H7 (cell line): ENCODE data around the gene FBXW8. TPM values are rescaled to one million over a fixed set of nuclear protein-coding genes. Genes with fewer than 3 reads are reported as not detected.
A peak's percentile ranks its signal among the peaks of the same experiment; 100 is the strongest.

Source experiments
- DNase-seq: peaks from one replicate; pipeline ENCODE4 v3.0.0; 2012
- H3K27me3 ChIP-seq: 2 replicates; pipeline ENCODE4 v1.6.0; 2011; ENCODE audit warnings: mild to moderate bottlenecking, low read length; ENCODE audit not compliant: control insufficient read depth, insufficient read depth
- H3K36me3 ChIP-seq: replicated peaks from 2 replicates; pipeline ENCODE4 v1.5.1; 2011; ENCODE audit warnings: low read length; ENCODE audit not compliant: control insufficient read depth, insufficient read depth
- H3K4me3 ChIP-seq: 2 replicates; pipeline ENCODE4 v1.5.1; 2011; ENCODE audit warnings: low read depth, mild to moderate bottlenecking, control low read depth, low read length, moderate library complexity; ENCODE audit not compliant: insufficient read depth
- total RNA-seq: library from RNA; depleted of rRNA; stranded (reverse); fragments of >200 nt; shearing (Covaris generic); gene quantifications from 2 replicates; pipeline ENCODE4 v1.2.3, GENCODE V29; 2014

FBXW8 gene
- total RNA-seq, 1 experiment from 2014 or later, result 10.4 TPM

GRCh38 chr12:116897476-116897875, 13.3 kb upstream of the FBXW8 start:
- no peaks in the 10 kb centered on the region for H3K36me3 ChIP-seq
- no peak overlapping the region for H3K4me3 ChIP-seq
- DNase-seq, result no peak
- no peaks in the 10 kb centered on the region; the same call in 1 of the 2 replicates for H3K27me3 ChIP-seq

DNA sequence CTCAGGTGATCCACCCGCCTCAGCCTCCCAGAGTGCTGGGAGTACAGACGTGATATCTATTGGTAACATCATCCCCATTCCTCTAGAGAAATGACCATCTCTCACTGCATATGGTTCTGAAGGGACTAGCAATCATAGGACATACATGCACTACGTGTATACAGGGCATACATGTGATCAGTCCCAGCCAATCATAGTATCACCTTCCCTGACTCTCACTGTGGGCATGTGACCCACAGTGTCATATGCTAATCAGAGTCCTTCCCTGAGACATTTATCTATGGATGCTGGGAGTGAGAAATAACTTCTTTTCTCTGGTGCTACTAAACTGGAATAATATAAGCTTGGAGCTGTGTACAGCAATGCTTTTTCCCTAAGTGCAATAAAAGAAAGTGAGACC, 12.1 kb upstream of the FBXW8 start:
- Histone ChIP-seq H3K27me3 (no peaks in the 10 kb centered on the region; the same call in 1 of the 2 replicates), H3K4me3 (no peak overlapping the region), H3K36me3 (no peaks in the 10 kb centered on the region)
- DNase-seq, result no peak

DNA sequence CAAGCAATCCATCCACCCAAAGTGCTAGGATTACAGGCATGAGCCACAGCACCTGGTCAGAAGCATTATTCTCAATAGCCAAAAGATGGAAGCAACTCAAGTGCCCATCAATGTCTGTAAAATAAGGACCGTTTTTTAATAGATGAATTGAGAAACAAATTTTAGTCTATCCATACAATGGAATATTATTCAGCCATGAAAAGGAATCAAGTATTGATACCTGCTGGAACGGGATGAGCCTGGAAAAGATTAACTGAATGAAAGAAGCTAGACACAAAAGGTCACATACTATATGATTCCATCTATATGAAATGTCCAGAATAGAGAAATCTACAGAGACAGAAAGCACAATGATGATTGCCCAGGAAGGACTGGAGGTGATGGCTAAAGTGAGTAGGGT, 9.1 kb upstream of the FBXW8 start:
- Histone ChIP-seq H3K27me3 (no peaks in the 10 kb centered on the region; the same call in 1 of the 2 replicates), H3K36me3 (no peaks in the 10 kb centered on the region), H3K4me3 (no peak overlapping the region)
- DNase-seq, result no peak

GRCh38 chr12:116903818-116904217, 6.9 kb upstream of the FBXW8 start:
- Histone ChIP-seq H3K27me3 (no peaks in the 10 kb centered on the region; the same call in 1 of the 2 replicates), H3K36me3 (no peaks in the 10 kb centered on the region), H3K4me3 (no peak overlapping the region)
- DNase-seq, result no peak

GRCh38 chr12:116906285-116906684, 4.5 kb upstream of the FBXW8 start:
- DNase-seq, result no peak
- H3K36me3 ChIP-seq, result no peaks in the 10 kb centered on the region
- H3K4me3 ChIP-seq, result no peak overlapping the region
- H3K27me3 ChIP-seq, result no peaks in the 10 kb centered on the region

DNA sequence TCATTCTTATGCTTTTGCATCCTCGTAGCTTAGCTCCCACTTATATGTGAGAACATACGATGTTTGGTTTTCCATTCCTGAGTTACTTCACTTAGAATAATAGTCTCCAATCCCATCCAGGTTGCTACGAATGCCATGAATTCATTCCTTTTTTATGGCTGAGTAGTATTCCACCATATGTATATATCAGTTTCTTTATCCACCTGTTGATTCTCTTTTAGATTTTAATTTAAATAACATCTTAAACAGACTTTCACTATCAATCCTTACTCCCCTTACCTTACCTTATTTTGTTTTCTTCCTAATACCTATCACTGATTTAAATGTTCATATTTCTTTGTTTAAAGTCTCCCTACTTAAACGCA, 488 bp upstream of the FBXW8 start:
- H3K27me3 ChIP-seq, result no peaks in the 10 kb centered on the region
- H3K4me3 ChIP-seq, result peak overlapping the region; percentile 70
- DNase-seq, result no peak
- H3K36me3 ChIP-seq, result no peaks in the 10 kb centered on the region

DNA sequence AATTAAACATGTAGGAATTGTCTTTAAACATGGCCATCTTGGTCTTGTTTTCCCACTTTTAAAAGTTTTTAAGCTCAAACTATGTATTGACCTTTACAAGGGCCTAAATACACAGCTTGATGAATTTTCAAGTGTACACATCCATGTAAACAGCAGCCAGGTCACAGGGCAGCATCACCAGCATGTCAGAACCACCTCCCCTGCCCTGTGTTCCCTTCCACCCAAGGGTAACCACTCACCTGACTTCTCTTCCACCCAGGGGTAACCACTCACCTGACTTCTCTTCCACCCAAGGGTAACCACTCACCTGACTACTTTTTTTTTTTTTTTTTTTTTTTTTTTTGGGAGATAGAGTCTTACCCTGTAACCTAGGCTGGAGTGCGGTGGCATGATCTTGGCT, 4.6 kb downstream of the FBXW8 start:
- Histone ChIP-seq H3K27me3 (no peaks in the 10 kb centered on the region), H3K4me3 (no peak overlapping the region), H3K36me3 (no peaks in the 10 kb centered on the region)
- no peak for DNase-seq

DNA sequence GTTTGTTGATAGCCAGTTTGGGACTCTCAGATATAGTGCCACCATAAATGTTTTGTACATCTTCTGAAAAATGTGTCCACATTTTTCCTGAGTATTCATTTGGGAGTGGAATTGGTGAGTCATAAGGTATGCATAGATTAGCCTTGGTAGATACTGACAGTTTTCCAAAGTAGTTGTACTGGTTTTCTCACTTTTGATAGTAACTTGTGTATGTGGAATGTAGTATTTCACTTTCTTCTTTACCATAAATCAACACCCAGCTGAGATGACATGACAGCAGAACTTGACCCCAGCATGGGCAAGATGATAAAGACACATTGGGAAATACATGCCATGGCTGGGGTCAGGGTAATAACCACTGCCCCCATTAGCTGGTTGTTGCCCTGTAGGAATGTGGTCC, 5.4 kb downstream of the FBXW8 start:
- no peak for DNase-seq
- Histone ChIP-seq H3K27me3 (no peaks in the 10 kb centered on the region), H3K36me3 (no peaks in the 10 kb centered on the region), H3K4me3 (no peak overlapping the region)

DNA sequence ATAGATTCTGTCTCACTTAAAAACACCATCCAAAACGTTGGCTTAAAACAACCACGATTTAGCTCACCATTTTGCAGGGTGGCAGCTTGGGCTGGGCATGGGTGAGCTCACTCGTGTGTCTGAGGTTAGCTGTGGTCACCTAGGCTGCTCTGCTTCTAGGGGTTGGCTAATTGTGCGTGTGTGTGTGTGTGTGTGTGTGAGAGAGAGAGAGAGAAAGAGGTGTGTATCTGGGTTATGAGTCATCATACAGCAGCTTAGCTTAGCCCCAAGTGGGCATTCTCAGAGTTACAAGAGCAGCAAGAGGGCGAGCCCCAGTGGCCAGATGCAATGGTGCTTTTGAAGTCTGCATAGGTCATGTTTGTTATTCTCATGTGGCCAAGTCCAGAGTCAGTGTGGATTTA, 6.0 kb downstream of the FBXW8 start:
- H3K4me3 ChIP-seq, result no peak overlapping the region
- DNase-seq, result no peak
- H3K36me3 ChIP-seq, result no peaks in the 10 kb centered on the region; the same call in 1 of the 2 replicates
- no peaks in the 10 kb centered on the region for H3K27me3 ChIP-seq

- Histone ChIP-seq H3K4me3 (no peak overlapping the region), H3K27me3 (no peaks in the 10 kb centered on the region), H3K36me3 (no peaks in the 10 kb centered on the region; the same call in 1 of the 2 replicates)
- no peak for DNase-seq
Measured at GRCh38 chr12:116918464-116918863, 7.7 kb downstream of the FBXW8 start.

DNA sequence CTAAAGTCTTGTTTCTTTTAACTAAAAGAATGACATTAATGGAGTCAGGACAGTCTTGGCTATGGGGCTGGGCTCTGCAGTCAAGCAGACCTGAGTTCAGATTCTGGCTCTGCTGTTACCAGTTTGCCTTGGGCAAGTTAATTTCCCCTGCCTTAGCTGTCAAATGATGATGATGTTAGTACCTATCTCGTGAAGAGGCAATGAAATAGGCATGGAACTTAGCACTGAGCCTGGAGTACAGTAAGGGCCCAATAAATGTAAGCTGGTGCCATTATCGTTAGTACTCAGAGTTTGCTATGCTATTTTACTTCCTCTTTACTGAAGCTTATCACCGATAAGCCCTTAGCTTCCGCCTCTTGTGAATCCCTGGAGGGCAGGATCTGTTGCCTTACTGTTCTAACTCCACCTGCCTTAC, 8.5 kb downstream of the FBXW8 start:
- DNase-seq, result no peak
- Histone ChIP-seq H3K27me3 (no peaks in the 10 kb centered on the region), H3K36me3 (no peaks in the 10 kb centered on the region; the same call in 1 of the 2 replicates), H3K4me3 (no peak overlapping the region)

DNA sequence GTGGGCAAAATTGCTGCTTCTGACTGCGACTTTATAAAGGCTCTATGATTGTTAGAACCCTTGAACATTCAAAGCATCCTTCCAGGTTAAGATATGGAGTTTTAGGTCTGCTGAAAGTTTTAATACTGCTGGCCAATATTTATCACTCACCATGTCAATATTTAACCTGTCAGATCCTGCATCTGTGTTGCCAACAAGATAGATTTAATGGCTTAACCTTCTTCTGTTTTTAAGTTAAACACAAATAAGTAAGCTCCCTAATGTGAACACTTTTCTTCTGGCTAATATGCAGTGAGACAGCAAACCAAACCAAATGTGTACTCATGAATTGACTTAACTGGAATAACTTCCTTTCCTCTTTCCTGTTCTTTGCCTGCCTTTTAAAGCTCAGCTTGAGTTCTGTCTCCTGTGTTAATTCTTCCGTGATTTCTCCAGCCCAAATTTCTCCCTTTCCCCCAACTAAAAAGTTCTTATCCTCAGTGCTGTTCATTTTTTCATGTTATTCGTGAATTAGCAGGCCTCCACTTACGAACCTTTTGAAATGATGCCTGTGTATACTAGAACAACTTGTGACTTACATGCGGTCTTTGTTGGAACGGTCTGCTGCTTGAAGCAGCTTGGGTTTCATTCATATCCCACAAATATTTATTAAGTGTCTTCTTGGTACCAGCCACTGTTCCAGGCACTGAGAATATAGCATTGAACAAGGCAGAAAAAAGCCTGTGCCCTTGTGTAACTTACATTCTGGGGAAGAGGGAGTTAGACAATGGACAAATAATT, 9.1 kb downstream of the FBXW8 start:
- no peaks in the 10 kb centered on the region for H3K27me3 ChIP-seq
- no peak for DNase-seq
- no peaks in the 10 kb centered on the region; the same call in 1 of the 2 replicates for H3K36me3 ChIP-seq
- H3K4me3 ChIP-seq, result no peak overlapping the region

- no peaks in the 10 kb centered on the region; the same call in 1 of the 2 replicates for H3K36me3 ChIP-seq
- peak; percentile 34 for DNase-seq
- H3K27me3 ChIP-seq, result no peaks in the 10 kb centered on the region
- H3K4me3 ChIP-seq, result no peak overlapping the region
Measured at GRCh38 chr12:116920939-116921338, 10.2 kb downstream of the FBXW8 start.

- Histone ChIP-seq H3K36me3 (peaks cover 1% of the 10 kb centered on the region), H3K4me3 (no peak overlapping the region), H3K27me3 (no peaks in the 10 kb centered on the region)
- DNase-seq, result no peak
Measured at GRCh38 chr12:116922194-116922897, 11.6 kb downstream of the FBXW8 start.
